ENCODE data around the gene UTP18.

DNA sequence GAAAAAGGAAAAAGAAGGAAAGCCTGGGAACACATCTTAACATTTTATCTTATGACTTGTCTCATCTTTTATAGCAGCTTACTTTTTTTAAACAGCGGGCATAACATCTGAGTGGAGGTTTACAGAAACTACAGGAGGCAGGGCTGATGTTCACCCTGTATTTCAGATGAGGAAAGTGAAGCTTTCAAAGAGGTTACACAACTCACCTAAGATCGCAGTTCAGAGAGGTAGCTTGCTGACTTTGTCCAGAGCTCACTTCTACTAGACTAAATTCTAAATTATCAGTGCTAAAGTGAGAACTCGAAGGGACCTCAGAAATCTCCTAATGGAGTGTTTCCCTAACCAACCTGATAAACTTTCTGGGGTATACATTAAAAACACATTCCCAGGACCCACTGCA, 4.2 kb upstream of the UTP18 start:
- TF ChIP-seq, protein P1, sequence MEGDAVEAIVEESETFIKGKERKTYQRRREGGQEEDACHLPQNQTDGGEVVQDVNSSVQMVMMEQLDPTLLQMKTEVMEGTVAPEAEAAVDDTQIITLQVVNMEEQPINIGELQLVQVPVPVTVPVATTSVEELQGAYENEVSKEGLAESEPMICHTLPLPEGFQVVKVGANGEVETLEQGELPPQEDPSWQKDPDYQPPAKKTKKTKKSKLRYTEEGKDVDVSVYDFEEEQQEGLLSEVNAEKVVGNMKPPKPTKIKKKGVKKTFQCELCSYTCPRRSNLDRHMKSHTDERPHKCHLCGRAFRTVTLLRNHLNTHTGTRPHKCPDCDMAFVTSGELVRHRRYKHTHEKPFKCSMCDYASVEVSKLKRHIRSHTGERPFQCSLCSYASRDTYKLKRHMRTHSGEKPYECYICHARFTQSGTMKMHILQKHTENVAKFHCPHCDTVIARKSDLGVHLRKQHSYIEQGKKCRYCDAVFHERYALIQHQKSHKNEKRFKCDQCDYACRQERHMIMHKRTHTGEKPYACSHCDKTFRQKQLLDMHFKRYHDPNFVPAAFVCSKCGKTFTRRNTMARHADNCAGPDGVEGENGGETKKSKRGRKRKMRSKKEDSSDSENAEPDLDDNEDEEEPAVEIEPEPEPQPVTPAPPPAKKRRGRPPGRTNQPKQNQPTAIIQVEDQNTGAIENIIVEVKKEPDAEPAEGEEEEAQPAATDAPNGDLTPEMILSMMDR (conservative IDR thresholded peaks at IDR 0.05; ENCODE audit: low read length): no peak
- TF ChIP-seq EZH2phosphoT487 (IDR thresholded peaks at IDR 0.05; ENCODE audit: borderline replicate concordance): no peak
